ENCODE results near the gene EMSY.
"Not testable (repeated sequence)": the region's sequence is repeated elsewhere in the genome, so short reads cannot be mapped to it uniquely, and the experiment has no call there.

Gene EMSY
- 26.8 to 58.1 (median 42.2) reads per million in 3 donors for total RNA-seq

GRCh38 chr11:76444384-76445120, at the start of gene EMSY:
Gene EMSY, plus strand, starts transcription at chr11:76445018. Its CDS starts 1,921 bp downstream, at chr11:76446939.
- H3K27ac ChIP-seq (ENCODE audit: insufficient read depth, low read length, poor library complexity, severe bottlenecking), result peak within 1 kb of the TSS; percentile 93
- DNase-seq, result peak; percentile 81 to 90 (median 89)
- peaks cover 11% of the 10 kb centered on the region for H3K4me1 ChIP-seq (ENCODE audit: control insufficient read depth, insufficient read depth, low read length, poor library complexity, severe bottlenecking)
- peak within 1 kb of the TSS; percentile 99 for H3K4me3 ChIP-seq (ENCODE audit: insufficient read depth, low read depth, low read length, poor library complexity, severe bottlenecking)
- H3K9me3 ChIP-seq (ENCODE audit: control insufficient read depth, low read length), result no peaks in the 10 kb centered on the region
- H3K27me3 ChIP-seq (replicated peaks; ENCODE audit: control insufficient read depth, insufficient read depth, low read length, poor library complexity, severe bottlenecking), result no peaks in the 10 kb centered on the region
- H3K36me3 ChIP-seq (ENCODE audit: control insufficient read depth, insufficient read depth, low read length), result peaks cover 13% of the 10 kb centered on the region

GRCh38 chr11:76395296-76395695, 49.5 kb upstream of the EMSY start:
- Histone ChIP-seq H3K4me3 (ENCODE audit: insufficient read depth, low read depth, low read length, poor library complexity, severe bottlenecking) (no peak overlapping the region), H3K36me3 (ENCODE audit: control insufficient read depth, insufficient read depth, low read length) (no peaks in the 10 kb centered on the region), H3K4me1 (ENCODE audit: control insufficient read depth, insufficient read depth, low read length, poor library complexity, severe bottlenecking) (no peaks in the 10 kb centered on the region), H3K27ac (ENCODE audit: insufficient read depth, low read length, poor library complexity, severe bottlenecking) (no peak overlapping the region), H3K27me3 (replicated peaks; ENCODE audit: control insufficient read depth, insufficient read depth, low read length, poor library complexity, severe bottlenecking) (no peaks in the 10 kb centered on the region), H3K9me3 (ENCODE audit: control insufficient read depth, low read length) (no peaks in the 10 kb centered on the region)
- DNase-seq, result no peak

GRCh38 chr11:76397383-76397782, 47.4 kb upstream of the EMSY start:
- no peaks in the 10 kb centered on the region for H3K36me3 ChIP-seq (ENCODE audit: control insufficient read depth, insufficient read depth, low read length)
- H3K27me3 ChIP-seq (replicated peaks; ENCODE audit: control insufficient read depth, insufficient read depth, low read length, poor library complexity, severe bottlenecking), result no peaks in the 10 kb centered on the region
- no peaks in the 10 kb centered on the region for H3K4me1 ChIP-seq (ENCODE audit: control insufficient read depth, insufficient read depth, low read length, poor library complexity, severe bottlenecking)
- H3K9me3 ChIP-seq (ENCODE audit: control insufficient read depth, low read length), result no peaks in the 10 kb centered on the region
- H3K4me3 ChIP-seq (ENCODE audit: insufficient read depth, low read depth, low read length, poor library complexity, severe bottlenecking), result no peak overlapping the region
- no peak overlapping the region for H3K27ac ChIP-seq (ENCODE audit: insufficient read depth, low read length, poor library complexity, severe bottlenecking)
- DNase-seq, result no peak

- no peaks in the 10 kb centered on the region for H3K4me1 ChIP-seq (ENCODE audit: control insufficient read depth, insufficient read depth, low read length, poor library complexity, severe bottlenecking)
- H3K4me3 ChIP-seq (ENCODE audit: insufficient read depth, low read depth, low read length, poor library complexity, severe bottlenecking), result no peak overlapping the region
- no peak for DNase-seq
- no peaks in the 10 kb centered on the region for H3K9me3 ChIP-seq (ENCODE audit: control insufficient read depth, low read length)
- no peaks in the 10 kb centered on the region for H3K27me3 ChIP-seq (replicated peaks; ENCODE audit: control insufficient read depth, insufficient read depth, low read length, poor library complexity, severe bottlenecking)
- no peak overlapping the region for H3K27ac ChIP-seq (ENCODE audit: insufficient read depth, low read length, poor library complexity, severe bottlenecking)
- H3K36me3 ChIP-seq (ENCODE audit: control insufficient read depth, insufficient read depth, low read length), result no peaks in the 10 kb centered on the region
These were observed 43.9 kb upstream of the EMSY start for GRCh38 chr11:76400967-76401366.

GRCh38 chr11:76401484-76401883, 43.3 kb upstream of the EMSY start:
- not testable (repeated sequence) for H3K9me3 ChIP-seq (ENCODE audit: control insufficient read depth, low read length); H3K4me1 ChIP-seq (ENCODE audit: control insufficient read depth, insufficient read depth, low read length, poor library complexity, severe bottlenecking); H3K27me3 ChIP-seq (replicated peaks; ENCODE audit: control insufficient read depth, insufficient read depth, low read length, poor library complexity, severe bottlenecking); H3K27ac ChIP-seq (ENCODE audit: insufficient read depth, low read length, poor library complexity, severe bottlenecking); DNase-seq; H3K4me3 ChIP-seq (ENCODE audit: insufficient read depth, low read depth, low read length, poor library complexity, severe bottlenecking); H3K36me3 ChIP-seq (ENCODE audit: control insufficient read depth, insufficient read depth, low read length)

GRCh38 chr11:76406359-76406758, 38.5 kb upstream of the EMSY start:
- Histone ChIP-seq H3K9me3 (ENCODE audit: control insufficient read depth, low read length) (no peaks in the 10 kb centered on the region), H3K4me3 (ENCODE audit: insufficient read depth, low read depth, low read length, poor library complexity, severe bottlenecking) (no peak overlapping the region), H3K27ac (ENCODE audit: insufficient read depth, low read length, poor library complexity, severe bottlenecking) (no peak overlapping the region), H3K27me3 (replicated peaks; ENCODE audit: control insufficient read depth, insufficient read depth, low read length, poor library complexity, severe bottlenecking) (no peaks in the 10 kb centered on the region), H3K4me1 (ENCODE audit: control insufficient read depth, insufficient read depth, low read length, poor library complexity, severe bottlenecking) (no peaks in the 10 kb centered on the region), H3K36me3 (ENCODE audit: control insufficient read depth, insufficient read depth, low read length) (no peaks in the 10 kb centered on the region)
- DNase-seq, result no peak

GRCh38 chr11:76408171-76408965, 36.5 kb upstream of the EMSY start:
- H3K27ac ChIP-seq (ENCODE audit: insufficient read depth, low read length, poor library complexity, severe bottlenecking), result no peak overlapping the region
- H3K27me3 ChIP-seq (replicated peaks; ENCODE audit: control insufficient read depth, insufficient read depth, low read length, poor library complexity, severe bottlenecking), result no peaks in the 10 kb centered on the region
- no peak overlapping the region for H3K4me3 ChIP-seq (ENCODE audit: insufficient read depth, low read depth, low read length, poor library complexity, severe bottlenecking)
- H3K9me3 ChIP-seq (ENCODE audit: control insufficient read depth, low read length), result no peaks in the 10 kb centered on the region
- no peaks in the 10 kb centered on the region for H3K4me1 ChIP-seq (ENCODE audit: control insufficient read depth, insufficient read depth, low read length, poor library complexity, severe bottlenecking)
- DNase-seq, result no peak
- H3K36me3 ChIP-seq (ENCODE audit: control insufficient read depth, insufficient read depth, low read length), result no peaks in the 10 kb centered on the region

GRCh38 chr11:76410851-76411357, 33.9 kb upstream of the EMSY start:
- Histone ChIP-seq H3K4me3 (ENCODE audit: insufficient read depth, low read depth, low read length, poor library complexity, severe bottlenecking) (no peak overlapping the region), H3K4me1 (ENCODE audit: control insufficient read depth, insufficient read depth, low read length, poor library complexity, severe bottlenecking) (no peaks in the 10 kb centered on the region), H3K36me3 (ENCODE audit: control insufficient read depth, insufficient read depth, low read length) (no peaks in the 10 kb centered on the region), H3K27ac (ENCODE audit: insufficient read depth, low read length, poor library complexity, severe bottlenecking) (no peak overlapping the region), H3K27me3 (replicated peaks; ENCODE audit: control insufficient read depth, insufficient read depth, low read length, poor library complexity, severe bottlenecking) (no peaks in the 10 kb centered on the region), H3K9me3 (ENCODE audit: control insufficient read depth, low read length) (no peaks in the 10 kb centered on the region)
- DNase-seq, result no peak

GRCh38 chr11:76415073-76415472, 29.7 kb upstream of the EMSY start:
- Histone ChIP-seq H3K27me3 (replicated peaks; ENCODE audit: control insufficient read depth, insufficient read depth, low read length, poor library complexity, severe bottlenecking) (no peaks in the 10 kb centered on the region), H3K36me3 (ENCODE audit: control insufficient read depth, insufficient read depth, low read length) (no peaks in the 10 kb centered on the region), H3K9me3 (ENCODE audit: control insufficient read depth, low read length) (no peaks in the 10 kb centered on the region), H3K4me3 (ENCODE audit: insufficient read depth, low read depth, low read length, poor library complexity, severe bottlenecking) (no peak overlapping the region), H3K4me1 (ENCODE audit: control insufficient read depth, insufficient read depth, low read length, poor library complexity, severe bottlenecking) (no peaks in the 10 kb centered on the region), H3K27ac (ENCODE audit: insufficient read depth, low read length, poor library complexity, severe bottlenecking) (no peak overlapping the region)
- DNase-seq, result no peak

- H3K36me3 ChIP-seq (ENCODE audit: control insufficient read depth, insufficient read depth, low read length), result no peaks in the 10 kb centered on the region
- no peaks in the 10 kb centered on the region for H3K4me1 ChIP-seq (ENCODE audit: control insufficient read depth, insufficient read depth, low read length, poor library complexity, severe bottlenecking)
- H3K27me3 ChIP-seq (replicated peaks; ENCODE audit: control insufficient read depth, insufficient read depth, low read length, poor library complexity, severe bottlenecking), result no peaks in the 10 kb centered on the region
- DNase-seq, result no peak
- H3K27ac ChIP-seq (ENCODE audit: insufficient read depth, low read length, poor library complexity, severe bottlenecking), result no peak overlapping the region
- no peak overlapping the region for H3K4me3 ChIP-seq (ENCODE audit: insufficient read depth, low read depth, low read length, poor library complexity, severe bottlenecking)
- H3K9me3 ChIP-seq (ENCODE audit: control insufficient read depth, low read length), result no peaks in the 10 kb centered on the region
These were observed 24.9 kb upstream of the EMSY start for GRCh38 chr11:76419896-76420295.

Data from effector memory CD4-positive, alpha-beta T cell (primary cell).